ENCODE data around the gene RNF208.

Gene RNF208

DNA sequence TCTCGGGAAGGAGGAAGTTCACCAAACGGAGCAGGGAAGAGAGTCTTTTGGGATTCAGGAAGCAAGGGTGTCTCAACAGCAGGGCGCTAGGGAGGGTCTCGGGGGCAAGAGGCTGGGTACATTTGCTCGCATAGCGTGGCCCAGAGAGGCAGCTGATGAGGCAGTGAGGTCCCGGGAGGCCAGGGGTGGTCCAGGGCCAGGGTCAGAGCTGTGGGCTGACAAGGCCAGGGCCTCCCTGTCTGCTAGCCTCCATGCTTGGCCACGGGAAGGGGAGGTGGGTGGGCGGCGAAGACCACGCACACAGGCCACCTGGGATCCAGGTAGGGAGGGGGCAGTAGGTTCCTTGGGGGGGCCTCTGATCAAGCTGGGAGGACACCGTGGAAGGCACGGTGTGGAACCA is 10.5 kb downstream of the RNF208 start:
- no peak for DNase-seq

DNA sequence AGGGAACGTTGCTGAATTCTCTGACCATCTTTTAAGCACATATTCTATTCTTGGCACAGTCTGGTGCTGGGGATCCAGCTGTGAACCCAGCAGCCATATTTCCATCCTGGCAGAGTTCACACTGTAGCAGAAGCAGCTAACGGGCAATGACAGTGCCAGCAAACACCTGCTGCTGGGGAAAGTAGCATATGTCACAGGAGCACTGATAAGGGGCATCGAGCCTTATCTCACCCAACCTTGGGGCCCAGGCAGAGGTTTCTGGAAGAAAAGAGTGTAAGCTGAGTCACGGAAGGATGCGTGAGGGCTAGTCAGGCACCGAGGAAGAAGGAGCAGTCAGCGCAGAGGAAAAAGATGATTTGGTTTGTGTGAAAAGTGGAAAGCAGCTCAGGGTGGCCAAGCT is 15.4 kb downstream of the RNF208 start:
- DNase-seq, result no peak

DNA sequence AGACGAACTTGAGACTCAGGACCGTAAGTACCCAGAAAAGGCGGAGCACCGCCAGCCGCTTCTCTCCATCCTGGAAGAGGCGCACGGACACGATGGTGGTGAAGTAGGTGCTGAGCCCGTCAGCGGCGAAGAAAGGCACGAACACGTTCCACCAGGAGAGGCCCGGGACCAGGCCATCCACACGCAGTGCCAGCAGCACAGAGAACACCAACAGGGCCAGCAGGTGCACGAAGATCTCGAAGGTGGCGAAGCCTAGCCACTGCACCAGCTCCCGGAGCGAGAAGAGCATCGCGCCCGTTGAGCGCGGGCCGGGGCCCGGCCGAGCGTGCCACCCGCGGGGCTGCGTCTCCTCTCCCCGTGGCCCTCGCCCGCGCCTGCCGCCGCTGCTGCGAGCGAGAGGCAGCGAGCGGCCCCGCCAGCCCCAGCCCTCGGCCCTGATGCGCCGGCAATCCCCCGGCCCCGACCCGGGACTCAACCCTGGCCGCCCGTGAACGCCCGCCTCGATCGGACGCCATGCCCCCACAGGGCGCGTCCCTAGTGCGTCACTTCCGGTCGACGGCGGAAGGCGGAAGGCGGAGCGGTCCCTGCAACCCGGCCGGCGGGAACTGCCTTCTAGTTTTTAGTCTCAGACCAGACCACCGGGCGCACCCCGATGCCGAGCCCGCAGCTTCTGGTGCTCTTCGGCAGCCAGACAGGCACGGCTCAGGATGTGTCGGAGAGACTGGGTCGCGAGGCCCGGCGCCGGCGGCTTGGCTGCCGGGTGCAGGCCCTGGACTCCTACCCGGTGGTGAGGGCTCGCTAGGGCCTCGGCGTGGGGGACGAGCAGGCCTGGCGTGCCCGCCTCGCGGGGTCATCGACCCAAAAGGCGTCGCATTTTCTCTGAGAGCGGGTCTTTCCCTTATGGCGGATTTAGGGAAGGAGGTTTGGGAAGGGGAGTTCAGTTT is 16.6 kb downstream of the RNF208 start, which contains the start of the genes NDOR1 and TMEM203:
Gene NDOR1 (plus strand): TSS at position 575 of the 944 bp plus-strand sequence. CDS start 78 bp downstream, at position 653.
Gene TMEM203 (minus strand): TSS at position 523 of the 944 bp plus-strand sequence. CDS start 234 bp downstream, at position 289.
- DNase-seq, result peak; percentile 44

DNA sequence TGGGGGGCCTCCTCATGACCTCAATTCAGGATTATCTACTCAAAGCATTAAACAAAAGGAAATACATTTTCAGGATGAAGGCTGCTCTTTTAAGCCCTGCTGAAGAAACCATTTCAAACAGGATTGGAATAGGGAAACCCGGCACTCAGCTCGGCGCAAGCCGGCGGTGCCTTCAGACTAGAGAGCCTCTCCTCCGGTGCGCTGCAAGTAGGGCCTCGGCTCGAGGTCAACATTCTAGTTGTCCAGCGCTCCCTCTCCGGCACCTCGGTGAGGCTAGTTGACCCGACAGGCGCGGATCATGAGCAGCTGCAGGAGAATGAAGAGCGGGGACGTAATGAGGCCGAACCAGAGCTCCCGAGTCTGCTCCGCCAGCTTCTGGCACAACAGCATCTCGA is 17.3 kb downstream of the RNF208 start:
- DNase-seq, result no peak

DNA sequence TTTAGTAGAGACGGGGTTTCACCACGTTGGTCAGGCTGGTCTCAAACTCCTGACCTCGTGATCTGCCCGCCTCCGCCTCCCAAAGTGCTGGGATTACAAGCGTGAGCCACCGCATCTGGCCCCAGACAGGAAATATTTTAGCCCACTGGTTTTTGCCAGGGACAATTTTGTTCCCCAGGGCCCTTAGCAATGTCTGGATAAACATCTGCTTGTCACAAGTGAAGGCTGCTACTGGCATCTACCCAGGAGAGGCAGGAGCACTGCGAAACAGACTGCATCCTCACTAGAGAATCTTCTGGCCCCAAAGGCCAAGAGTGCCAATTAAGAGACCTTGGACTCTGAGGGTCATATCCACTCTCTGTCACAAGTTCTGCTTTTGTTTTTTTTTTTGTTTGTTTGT is 19.1 kb downstream of the RNF208 start:
- no peak for DNase-seq

DNA sequence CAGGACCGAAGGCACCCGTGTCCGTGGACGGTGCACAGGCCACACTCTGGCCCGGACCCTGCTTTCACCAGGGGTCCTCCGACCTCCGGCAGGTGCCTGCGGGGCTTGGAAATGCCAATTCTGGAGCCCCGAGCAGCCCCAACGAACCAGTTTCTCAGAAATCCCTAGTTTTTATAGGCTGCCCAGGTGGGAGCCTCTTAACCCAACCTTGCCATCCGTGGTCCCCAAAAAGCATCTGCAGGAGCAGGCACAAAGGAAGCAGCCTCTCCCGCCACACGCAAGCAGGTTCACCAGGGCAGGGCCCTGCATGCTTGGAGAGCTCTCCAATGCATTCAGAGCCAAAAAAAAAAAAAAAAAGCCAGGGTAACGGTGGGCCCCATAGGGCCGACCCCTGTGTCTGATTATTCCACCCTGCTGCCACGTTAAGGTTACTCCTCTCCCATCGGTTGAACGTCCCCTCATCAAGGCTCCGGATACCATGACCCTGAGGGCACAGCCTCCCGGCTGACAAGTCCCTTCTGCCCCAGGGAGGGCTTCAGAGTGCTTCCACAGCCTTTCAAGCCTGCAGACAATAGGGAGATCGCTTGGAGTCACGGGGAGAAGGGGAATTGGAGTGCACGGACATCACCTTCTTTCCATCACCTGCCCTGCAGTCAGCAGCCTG is 20.7 kb downstream of the RNF208 start:
- DNase-seq, result no peak

DNA sequence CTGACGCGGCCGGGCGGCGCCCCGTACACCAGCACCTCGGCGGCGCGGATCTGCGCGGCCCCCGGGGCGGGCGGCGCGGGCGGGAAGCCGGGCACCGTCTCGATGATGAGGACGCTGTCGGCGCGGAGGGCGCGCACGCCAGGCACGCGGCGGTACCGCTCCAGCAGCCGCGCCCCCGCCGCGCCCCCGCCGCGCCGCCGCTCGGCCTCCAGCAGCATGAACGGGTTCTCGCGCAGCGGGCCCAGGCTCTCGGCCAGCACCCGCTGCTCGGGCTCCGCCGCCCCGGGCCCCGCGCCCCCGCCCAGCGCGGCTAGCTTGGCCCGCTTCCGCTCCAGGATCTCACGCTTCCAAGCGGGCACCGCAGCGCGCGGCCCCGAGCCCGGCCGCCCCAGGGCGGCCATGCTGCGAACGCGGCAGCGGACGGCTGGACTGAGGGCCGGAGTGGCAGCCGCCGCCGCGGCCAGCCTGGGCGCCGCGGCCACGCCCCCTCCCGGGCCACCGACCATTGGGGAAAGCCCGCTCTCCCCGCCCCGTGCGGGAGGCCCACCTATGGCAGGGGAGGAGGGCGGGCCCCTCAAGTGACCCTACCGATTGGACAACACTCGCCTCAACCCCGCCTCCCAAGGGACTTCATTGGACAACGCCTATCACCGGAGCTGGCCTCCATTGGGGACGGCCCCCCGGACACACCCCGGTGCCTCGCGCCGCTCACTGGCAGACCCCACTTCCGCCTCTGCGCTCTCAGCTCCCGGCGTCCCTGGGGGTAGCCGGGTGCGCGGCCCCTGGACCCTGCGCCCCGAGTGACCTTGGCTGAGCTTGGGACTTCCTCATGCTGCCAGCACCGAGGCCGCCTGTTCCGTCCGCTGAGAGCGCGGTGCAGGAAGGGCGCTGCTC is 21.5 kb downstream of the RNF208 start, which contains the start of gene TPRN:
Gene TPRN (minus strand): TSS at position 431 of the 894 bp plus-strand sequence. CDS start 30 bp downstream, at position 401.
- peak; percentile 98 for DNase-seq

DNA sequence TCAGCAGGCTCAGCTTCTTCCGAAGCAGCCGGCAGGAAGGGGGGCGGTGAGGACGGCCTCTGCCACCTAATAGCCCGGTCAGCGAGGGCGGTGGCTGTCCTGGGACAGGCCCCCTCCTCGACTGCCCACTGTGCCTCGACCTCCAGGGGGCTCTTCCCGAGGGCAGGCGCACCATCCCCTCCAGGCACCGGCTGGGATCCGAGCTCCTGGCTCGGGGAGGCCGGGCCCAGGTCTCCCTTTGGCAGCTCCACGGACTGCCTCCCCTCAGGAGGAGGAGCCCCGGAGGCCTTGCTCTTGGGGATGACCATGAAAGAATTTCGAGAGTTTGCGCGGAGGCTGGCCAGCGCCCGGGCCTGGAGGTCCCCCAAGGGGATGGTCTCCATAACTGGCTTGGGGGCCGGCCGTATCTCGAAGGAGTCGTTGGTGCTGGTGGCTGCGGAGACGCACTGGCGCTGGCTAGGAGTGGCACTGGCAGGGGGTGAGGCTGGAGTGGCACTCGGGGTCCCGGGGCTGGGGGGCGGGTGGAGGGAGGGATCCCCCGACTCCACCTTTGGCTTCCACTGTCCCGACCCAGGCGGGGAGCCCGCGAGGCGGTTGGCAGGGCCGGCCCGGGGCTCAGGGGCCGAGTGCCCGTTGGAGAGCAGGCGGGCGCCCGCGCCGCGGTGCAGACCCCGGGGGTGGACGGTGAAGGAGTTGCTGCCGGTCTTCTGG is 22.5 kb downstream of the RNF208 start:
- no peak for DNase-seq

DNA sequence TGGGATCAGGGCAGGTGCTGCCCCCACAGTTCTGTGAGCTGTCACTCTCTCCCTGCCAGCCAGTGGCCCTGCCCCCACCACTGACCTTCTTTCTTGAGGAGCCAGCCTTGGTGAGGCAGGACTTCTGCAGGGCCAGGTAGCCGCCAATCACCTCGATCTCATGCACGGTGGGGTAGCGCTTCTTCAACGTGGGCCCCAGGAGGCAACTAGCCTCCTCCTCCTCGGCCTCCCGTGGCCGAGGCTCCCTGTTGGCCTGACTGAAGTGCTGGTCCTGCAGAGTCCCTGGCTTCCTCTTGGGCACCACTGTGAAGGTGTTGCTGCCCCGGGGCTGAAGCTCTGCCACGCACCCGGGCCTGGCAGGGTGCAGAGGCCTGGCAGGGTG is 23.1 kb downstream of the RNF208 start:
- no peak for DNase-seq

DNA sequence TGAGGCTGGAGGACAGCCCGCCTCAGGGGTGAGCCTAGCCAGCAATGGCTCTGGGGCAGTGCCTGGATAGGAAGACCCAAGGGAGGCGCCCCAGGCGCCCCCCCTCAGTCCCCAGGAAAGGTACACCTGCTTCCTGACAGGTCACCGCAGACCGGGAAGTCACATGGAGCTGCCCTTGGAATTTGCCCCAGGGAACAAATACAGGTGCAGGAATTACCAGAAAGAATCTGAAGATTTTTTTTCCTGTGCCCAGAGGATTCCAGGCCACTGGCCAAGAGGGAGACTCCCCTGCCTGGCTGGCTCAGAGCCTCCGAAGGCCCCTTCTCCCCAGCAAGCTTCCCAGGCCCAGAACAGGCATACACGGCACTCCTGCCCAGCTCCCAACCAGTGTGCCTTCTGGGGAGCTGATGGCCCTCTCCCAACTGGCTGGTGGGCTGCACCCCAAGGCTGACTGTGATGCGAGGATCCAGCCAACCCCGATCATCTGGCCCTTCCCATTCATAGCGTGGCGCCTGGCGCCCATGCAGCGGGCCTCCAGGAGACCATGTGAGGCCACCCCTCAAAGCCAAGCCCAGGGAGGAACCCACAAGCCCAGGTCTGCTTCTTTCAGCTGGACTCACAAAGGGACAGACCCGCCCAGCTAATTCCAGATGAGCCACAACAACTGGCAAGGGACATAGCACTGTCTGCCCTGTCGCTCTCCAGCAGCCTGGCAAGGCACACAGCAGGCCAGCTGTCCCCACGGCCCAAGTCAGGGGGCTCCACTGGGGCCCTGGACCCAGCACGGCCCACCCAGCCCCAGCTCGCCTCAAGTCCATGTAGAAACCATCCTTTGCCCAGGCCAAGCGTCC is 23.8 kb downstream of the RNF208 start:
- no peak for DNase-seq

DNA sequence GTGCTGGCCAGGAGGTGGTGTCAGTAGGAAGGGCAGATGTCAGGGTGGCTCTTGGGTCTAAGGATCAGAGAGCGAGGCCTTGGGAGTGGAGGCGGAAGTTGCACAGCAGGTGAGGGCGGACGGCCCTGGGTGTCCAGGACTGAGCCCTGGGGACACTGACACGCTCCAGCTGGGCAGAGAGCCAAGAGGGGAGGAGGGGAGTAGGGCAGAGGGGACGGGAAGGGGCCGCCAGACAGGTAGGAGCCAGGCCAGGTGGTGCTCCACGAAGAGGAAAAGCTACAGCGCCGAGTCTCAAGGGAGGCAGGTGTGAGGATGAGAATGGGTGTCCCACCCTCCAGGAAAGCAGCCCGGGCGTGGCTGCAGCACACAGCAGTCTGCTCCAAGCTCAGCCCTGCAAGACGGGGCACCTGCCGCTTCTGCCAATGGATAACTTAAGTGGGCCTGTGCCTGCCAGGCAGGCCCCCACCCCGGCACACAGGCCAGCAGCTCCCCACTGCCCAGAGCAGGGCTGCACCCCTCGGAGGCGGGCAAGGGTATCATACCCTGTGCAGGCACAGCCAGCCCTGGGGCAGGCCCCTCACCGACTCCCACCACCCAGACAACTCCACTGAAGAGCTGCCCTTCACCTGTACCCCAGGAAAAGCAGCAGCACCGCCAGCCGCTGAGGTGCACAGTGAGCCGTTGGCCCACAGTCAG is 26.4 kb downstream of the RNF208 start:
- peak; percentile 79 for DNase-seq

DNA sequence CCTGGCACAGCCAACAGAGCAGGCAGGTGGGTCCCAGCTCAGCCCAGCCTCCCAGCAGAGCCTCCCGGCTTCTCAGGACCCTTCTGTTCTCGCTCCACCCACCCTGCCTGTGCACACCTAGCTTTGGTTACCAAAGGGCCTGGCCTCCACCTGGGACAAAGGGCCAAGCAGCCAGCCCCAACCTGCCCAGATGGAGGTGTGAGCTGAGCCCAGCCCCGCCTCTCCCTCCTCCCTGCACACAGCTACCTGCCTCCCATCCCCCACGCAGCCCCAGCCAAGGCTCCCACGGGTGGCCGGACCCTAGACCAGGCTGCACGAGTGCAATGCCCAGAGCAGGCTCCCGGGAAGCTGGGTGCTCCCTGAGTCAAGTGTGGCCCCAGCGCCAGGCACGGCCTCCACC is 27.1 kb downstream of the RNF208 start:
- no peak for DNase-seq

DNA sequence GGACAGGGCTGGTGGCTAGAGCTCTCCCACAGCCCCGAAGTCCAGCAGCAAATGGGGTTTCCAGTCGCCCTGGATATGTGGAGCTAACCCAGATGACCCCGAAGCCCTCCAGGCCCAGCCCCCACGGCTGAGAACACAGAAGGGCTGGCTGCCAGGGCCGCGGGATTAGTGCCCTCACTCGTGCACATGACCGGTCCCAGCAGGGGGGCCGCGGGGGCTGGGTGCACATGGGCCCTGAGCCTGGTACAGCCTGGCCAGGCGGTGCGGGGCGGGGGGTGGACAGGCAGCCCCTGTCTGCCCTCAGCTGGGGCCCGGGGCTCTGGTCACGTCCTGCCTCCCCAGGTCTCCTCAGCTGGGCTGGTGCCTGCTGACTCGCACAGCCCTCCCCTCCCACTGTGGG is 27.7 kb downstream of the RNF208 start:
- DNase-seq, result no peak

DNA sequence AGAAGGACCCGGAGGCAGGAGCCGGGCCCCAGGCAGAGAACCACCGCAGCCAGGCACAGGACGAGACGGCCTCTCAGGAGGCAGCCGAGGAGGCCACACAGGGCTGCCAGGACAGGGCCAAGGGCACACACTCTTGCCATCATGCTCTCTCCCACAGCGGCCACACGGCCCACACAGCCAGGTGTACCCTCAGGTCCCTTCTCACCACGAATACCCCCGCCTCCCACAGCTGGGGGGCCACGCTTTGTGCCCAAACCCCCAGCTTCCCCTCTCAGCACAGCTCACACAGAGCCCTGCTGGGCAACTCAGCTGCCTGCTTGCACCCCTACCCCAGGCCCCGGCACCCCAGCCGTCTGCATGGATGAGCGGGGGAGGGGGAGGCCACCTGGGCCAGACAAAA is 28.3 kb downstream of the RNF208 start:
- DNase-seq, result no peak

DNA sequence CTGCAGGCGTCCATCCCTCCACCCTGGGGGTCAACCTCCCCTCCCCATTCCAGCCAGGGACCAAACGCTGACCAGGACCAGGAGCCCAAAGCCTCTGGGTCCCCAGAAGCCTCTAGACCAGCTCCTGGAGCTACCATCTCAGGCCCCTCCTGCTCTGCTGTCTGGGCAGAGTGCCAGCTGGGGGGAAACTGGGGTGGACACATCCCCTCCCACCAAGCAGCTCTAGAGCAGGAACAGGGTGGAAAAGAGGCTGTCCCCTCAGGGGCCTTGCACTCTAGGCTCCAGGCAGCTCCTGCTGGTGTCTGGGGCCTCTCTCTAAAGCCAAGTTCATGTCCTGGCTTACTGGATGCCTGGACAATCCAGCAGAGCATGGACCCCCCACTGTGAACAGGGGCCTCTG is 29.2 kb downstream of the RNF208 start:
- no peak for DNase-seq

DNA sequence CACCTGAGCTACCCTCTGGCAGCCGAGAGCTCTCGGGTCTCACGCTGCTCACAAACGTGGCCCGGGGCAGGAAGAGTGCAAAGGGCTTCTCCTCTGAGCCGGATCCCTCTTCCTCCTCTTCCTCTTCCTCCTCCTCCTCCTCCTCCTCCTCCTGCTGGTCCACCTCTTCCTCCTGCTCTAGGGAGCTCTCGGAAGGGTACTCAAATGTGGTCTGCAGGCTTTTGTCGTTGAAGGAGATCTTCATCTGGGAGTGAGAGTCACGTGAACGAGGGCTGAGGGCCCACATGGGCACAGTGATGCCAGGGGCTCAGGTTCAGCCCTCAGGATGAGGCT is 29.6 kb downstream of the RNF208 start:
- DNase-seq, result no peak

DNA sequence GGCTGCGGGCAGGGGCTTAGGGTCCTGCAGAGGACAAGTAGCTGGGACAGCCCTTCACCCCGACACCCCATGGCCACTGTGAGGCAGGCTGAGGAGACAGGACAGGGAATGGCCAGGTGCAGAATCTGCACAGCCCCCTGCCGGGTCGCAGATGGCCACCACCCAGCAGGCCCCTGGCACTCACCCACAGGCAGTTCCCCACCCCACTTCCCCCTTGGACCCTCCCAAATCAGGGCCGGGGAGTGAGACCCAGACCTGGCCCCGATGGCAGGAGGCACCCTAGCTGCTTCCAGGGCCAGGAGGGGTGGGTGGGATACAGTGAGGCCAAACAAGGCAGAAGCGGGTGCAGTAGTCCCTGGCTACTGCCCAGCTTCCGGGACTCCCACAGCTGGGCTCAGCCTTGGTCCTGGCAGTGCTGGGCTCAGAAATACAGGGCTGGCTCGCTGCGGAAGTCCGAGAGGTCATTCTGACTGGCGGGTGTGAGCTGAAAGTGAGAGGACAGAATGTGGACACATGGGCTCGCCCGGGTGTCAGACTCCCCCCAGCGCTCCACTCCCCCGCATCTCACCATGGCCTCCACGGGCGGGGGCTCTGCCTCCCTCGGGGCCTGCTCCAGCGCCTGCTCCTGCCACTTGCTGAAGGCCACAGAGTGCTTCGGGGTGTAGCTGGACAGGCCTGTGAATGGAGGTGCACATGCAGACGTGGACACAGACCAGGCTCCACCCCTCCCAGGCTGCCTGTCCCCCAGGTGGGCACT is 30.2 kb downstream of the RNF208 start:
- DNase-seq, result no peak

DNA sequence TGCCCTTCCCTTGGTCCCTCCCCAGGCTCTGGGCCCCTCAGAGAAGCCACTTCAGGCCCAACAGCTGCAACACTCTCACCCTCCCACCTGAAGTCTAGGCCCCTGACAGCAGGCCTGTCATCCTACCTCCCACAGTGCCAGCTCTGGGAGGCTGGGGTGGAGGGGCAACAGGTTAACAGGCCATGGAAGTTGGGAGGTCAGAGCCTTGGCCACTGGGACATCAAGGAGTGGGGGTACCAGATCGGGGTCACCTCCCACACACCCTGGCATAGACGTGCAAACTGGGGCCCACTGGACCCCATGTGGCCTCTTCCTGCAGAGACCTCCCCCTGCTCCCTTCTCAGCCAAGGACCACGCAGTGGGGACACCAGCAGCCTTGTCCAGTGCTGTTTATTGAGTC is 30.8 kb downstream of the RNF208 start:
- DNase-seq, result no peak

DNA sequence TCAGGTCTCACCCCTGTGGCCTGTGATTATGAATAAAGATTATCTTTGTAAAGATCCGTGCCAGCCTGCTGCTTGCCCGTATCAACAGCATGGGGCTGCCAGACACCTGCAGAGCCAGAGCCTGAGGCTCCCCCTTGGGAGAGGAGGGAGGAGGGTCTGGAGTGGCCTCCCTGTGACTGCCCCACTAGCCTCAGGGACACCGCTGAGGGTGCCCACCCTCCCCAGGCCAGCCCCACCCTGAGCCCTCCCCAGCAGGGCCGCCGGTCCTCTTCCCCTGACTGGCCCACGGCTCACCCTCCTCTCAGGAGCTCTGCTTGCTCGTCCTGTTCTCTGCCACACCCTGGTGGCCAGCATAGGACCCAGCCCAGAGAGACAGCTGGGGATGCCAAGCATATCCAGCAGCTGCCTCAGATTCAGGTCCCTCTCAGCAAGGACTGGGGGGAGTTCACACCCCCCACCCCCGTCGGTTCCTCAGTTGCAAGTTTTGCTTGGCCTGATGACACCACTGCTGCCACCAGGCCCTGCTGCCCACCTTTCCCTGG is 31.7 kb downstream of the RNF208 start:
- no peak for DNase-seq

Measured in NCI-H748 treated with DMSO at 0.1 percent for 48 hours (cell line).